Karpas-422 (cell line): ENCODE measurements around the gene CYB5A. TPM values are rescaled to one million over a fixed set of nuclear protein-coding genes. Genes with fewer than 3 reads are reported as not detected.
A peak's percentile ranks its signal among the peaks of the same experiment; 100 is the strongest.
"Not testable (repeated sequence)": the region's sequence is repeated elsewhere in the genome, so short reads cannot be mapped to it uniquely, and the experiment has no call there.

Source experiments
- DNase-seq: peaks from one replicate; pipeline ENCODE4 v3.0.0-alpha.2; 2015
- H2AFZ ChIP-seq: fragments of 200-600 bp; sonication (generic); 2 replicates; pipeline ENCODE4 v1.6.1; 2014; ENCODE audit warnings: antibody characterized with exemption, low read length, mixed read lengths
- H3K27ac ChIP-seq: fragments of 200-600 bp; sonication (generic); 2 replicates; pipeline ENCODE4 v1.5.1; 2014; ENCODE audit warnings: mild to moderate bottlenecking, low read length, moderate library complexity
- H3K27me3 ChIP-seq: fragments of 200-600 bp; sonication (generic); 2 replicates; pipeline ENCODE4 v1.6.1; 2014; ENCODE audit warnings: low read length, mixed read lengths
- H3K36me3 ChIP-seq: fragments of 200-600 bp; sonication (generic); 2 replicates; pipeline ENCODE4 v1.6.1; 2014; ENCODE audit warnings: low read length, mixed read lengths; ENCODE audit not compliant: insufficient read depth
- H3K4me1 ChIP-seq: fragments of 200-600 bp; sonication (generic); 2 replicates; pipeline ENCODE4 v1.6.1; 2014; ENCODE audit warnings: mild to moderate bottlenecking, low read length, mixed read lengths
- H3K4me2 ChIP-seq: fragments of 200-600 bp; sonication (generic); 2 replicates; pipeline ENCODE4 v1.6.1; 2014; ENCODE audit warnings: low read length, low read depth, mild to moderate bottlenecking; ENCODE audit not compliant: poor library complexity, severe bottlenecking
- H3K4me3 ChIP-seq: fragments of 200-600 bp; sonication (generic); 2 replicates; pipeline ENCODE4 v1.5.1; 2014; ENCODE audit warnings: mild to moderate bottlenecking, antibody characterized with exemption, low read length, mixed read lengths
- H3K79me2 ChIP-seq: fragments of 200-600 bp; sonication (generic); 2 replicates; pipeline ENCODE4 v1.6.1; 2014; ENCODE audit warnings: mild to moderate bottlenecking, low read length, mixed read lengths
- H3K9ac ChIP-seq: fragments of 200-600 bp; sonication (generic); 2 replicates; pipeline ENCODE4 v1.6.0; 2014; ENCODE audit warnings: low read length
- H3K9me2 ChIP-seq: fragments of 200-600 bp; sonication (generic), shearing (Covaris generic); replicated peaks from 2 replicates; pipeline ENCODE4 v1.6.0; 2014; ENCODE audit warnings: mild to moderate bottlenecking, low read length, moderate library complexity; ENCODE audit not compliant: insufficient read depth
- H3K9me3 ChIP-seq: fragments of 300-700, 200-600 bp; sonication (generic); 2 replicates; pipeline ENCODE4 v1.6.1; 2014; ENCODE audit warnings: low read length, mixed read lengths
- H4K20me1 ChIP-seq: fragments of 200-600 bp; sonication (generic); 2 replicates; pipeline ENCODE4 v1.6.1; 2014; ENCODE audit warnings: mild to moderate bottlenecking, antibody characterized with exemption, low read length, low read depth; ENCODE audit not compliant: insufficient read depth
- total RNA-seq: library from RNA; depleted of rRNA; stranded (reverse); fragments of >200 nt; shearing (Covaris generic); gene quantifications from 2 replicates; pipeline ENCODE4 v1.2.3, GENCODE V29; 2014; ENCODE audit warnings: low replicate concordance

Gene CYB5A
- total RNA-seq, 1 experiment from 2014 or later, result 50.9 TPM

GRCh38 chr18:74311000-74311399 is 19.2 kb upstream of the CYB5A start:
- H3K79me2 ChIP-seq, result no peaks in the 10 kb centered on the region
- no peak overlapping the region for H2AFZ ChIP-seq
- no peaks in the 10 kb centered on the region for H3K9me3 ChIP-seq
- H3K27me3 ChIP-seq, result no peaks in the 10 kb centered on the region
- no peak overlapping the region for H3K9ac ChIP-seq
- no peaks in the 10 kb centered on the region for H3K4me1 ChIP-seq
- H3K36me3 ChIP-seq, result no peaks in the 10 kb centered on the region
- no peaks in the 10 kb centered on the region for H4K20me1 ChIP-seq
- no peak for DNase-seq
- H3K9me2 ChIP-seq, result no peaks in the 10 kb centered on the region
- no peak overlapping the region for H3K27ac ChIP-seq
- no peak overlapping the region for H3K4me3 ChIP-seq
- no peak overlapping the region for H3K4me2 ChIP-seq

GRCh38 chr18:74310411-74310810 is 18.6 kb upstream of the CYB5A start:
- Histone ChIP-seq H3K4me3 (no peak overlapping the region), H3K27ac (no peak overlapping the region), H2AFZ (no peak overlapping the region), H3K4me1 (no peaks in the 10 kb centered on the region), H3K36me3 (no peaks in the 10 kb centered on the region), H3K9me3 (no peaks in the 10 kb centered on the region), H3K9ac (no peak overlapping the region), H4K20me1 (no peaks in the 10 kb centered on the region), H3K79me2 (no peaks in the 10 kb centered on the region), H3K4me2 (no peak overlapping the region), H3K9me2 (no peaks in the 10 kb centered on the region), H3K27me3 (no peaks in the 10 kb centered on the region; the same call in 1 of the 2 replicates)
- peak; percentile 78 for DNase-seq

- Histone ChIP-seq H3K27ac (no peak overlapping the region), H3K4me1 (no peaks in the 10 kb centered on the region), H3K4me2 (no peak overlapping the region), H3K9ac (no peak overlapping the region), H3K27me3 (no peaks in the 10 kb centered on the region; the same call in 1 of the 2 replicates), H3K4me3 (no peak overlapping the region), H3K9me3 (no peaks in the 10 kb centered on the region), H2AFZ (no peak overlapping the region), H3K79me2 (no peaks in the 10 kb centered on the region), H3K36me3 (no peaks in the 10 kb centered on the region), H4K20me1 (no peaks in the 10 kb centered on the region), H3K9me2 (no peaks in the 10 kb centered on the region)
- no peak for DNase-seq
Measured at GRCh38 chr18:74303936-74304335, 12.2 kb upstream of the CYB5A start.

GRCh38 chr18:74303306-74303705 is 11.5 kb upstream of the CYB5A start:
- no peak for DNase-seq
- Histone ChIP-seq H4K20me1 (no peaks in the 10 kb centered on the region), H3K4me2 (no peak overlapping the region), H3K9me2 (no peaks in the 10 kb centered on the region), H3K36me3 (no peaks in the 10 kb centered on the region), H3K79me2 (no peaks in the 10 kb centered on the region), H2AFZ (no peak overlapping the region), H3K27ac (no peak overlapping the region), H3K4me3 (no peak overlapping the region), H3K4me1 (no peaks in the 10 kb centered on the region), H3K9me3 (no peaks in the 10 kb centered on the region), H3K27me3 (no peaks in the 10 kb centered on the region; the same call in 1 of the 2 replicates), H3K9ac (no peak overlapping the region)

- H3K4me2 ChIP-seq, result no peak overlapping the region
- H3K9ac ChIP-seq, result no peak overlapping the region
- no peaks in the 10 kb centered on the region for H3K79me2 ChIP-seq
- H3K27ac ChIP-seq, result no peak overlapping the region
- no peaks in the 10 kb centered on the region for H3K9me2 ChIP-seq
- H3K27me3 ChIP-seq, result no peaks in the 10 kb centered on the region
- no peak for DNase-seq
- H3K4me1 ChIP-seq, result no peaks in the 10 kb centered on the region
- H3K36me3 ChIP-seq, result no peaks in the 10 kb centered on the region
- H2AFZ ChIP-seq, result no peak overlapping the region
- H3K4me3 ChIP-seq, result no peak overlapping the region
- H4K20me1 ChIP-seq, result no peaks in the 10 kb centered on the region
- H3K9me3 ChIP-seq, result no peaks in the 10 kb centered on the region
Measured at GRCh38 chr18:74299746-74300145, 8.0 kb upstream of the CYB5A start.

- H2AFZ ChIP-seq, result no peak overlapping the region
- no peaks in the 10 kb centered on the region for H3K9me3 ChIP-seq
- H3K4me1 ChIP-seq, result no peaks in the 10 kb centered on the region
- H3K27ac ChIP-seq, result no peak overlapping the region
- H3K4me2 ChIP-seq, result no peak overlapping the region
- H4K20me1 ChIP-seq, result no peaks in the 10 kb centered on the region
- no peaks in the 10 kb centered on the region for H3K79me2 ChIP-seq
- no peaks in the 10 kb centered on the region for H3K9me2 ChIP-seq
- H3K36me3 ChIP-seq, result no peaks in the 10 kb centered on the region
- H3K27me3 ChIP-seq, result no peaks in the 10 kb centered on the region
- no peak overlapping the region for H3K9ac ChIP-seq
- no peak overlapping the region for H3K4me3 ChIP-seq
- DNase-seq, result no peak
Measured at GRCh38 chr18:74299162-74299561, 7.4 kb upstream of the CYB5A start.

- no peaks in the 10 kb centered on the region for H3K9me3 ChIP-seq
- no peak for DNase-seq
- H3K27ac ChIP-seq, result no peak overlapping the region
- 0 out of 2 replicates have a peak, but pooled peaks cover 3% of the 10 kb centered on the region for H3K79me2 ChIP-seq
- H3K9me2 ChIP-seq, result no peaks in the 10 kb centered on the region
- no peak overlapping the region for H2AFZ ChIP-seq
- no peak overlapping the region for H3K9ac ChIP-seq
- no peaks in the 10 kb centered on the region for H4K20me1 ChIP-seq
- H3K36me3 ChIP-seq, result no peaks in the 10 kb centered on the region
- no peaks in the 10 kb centered on the region for H3K27me3 ChIP-seq
- H3K4me2 ChIP-seq, result no peak overlapping the region
- peaks cover 16% of the 10 kb centered on the region for H3K4me1 ChIP-seq
- no peak overlapping the region for H3K4me3 ChIP-seq
Measured at GRCh38 chr18:74294526-74294925, 2.8 kb upstream of the CYB5A start.

GRCh38 chr18:74292982-74293381 is 1.2 kb upstream of the CYB5A start:
- not testable (repeated sequence) for H3K9me2 ChIP-seq, H3K79me2 ChIP-seq, DNase-seq, H3K9ac ChIP-seq, H3K36me3 ChIP-seq, H3K4me3 ChIP-seq, H3K27me3 ChIP-seq, H3K27ac ChIP-seq, H4K20me1 ChIP-seq, H3K9me3 ChIP-seq
- peak overlapping the region; percentile 84 for H3K4me2 ChIP-seq
- H2AFZ ChIP-seq, result peak overlapping the region; percentile 66; the same call in 1 of the 2 replicates
- H3K4me1 ChIP-seq, result peaks cover 16% of the 10 kb centered on the region

- no peaks in the 10 kb centered on the region for H4K20me1 ChIP-seq
- no peaks in the 10 kb centered on the region for H3K9me3 ChIP-seq
- peak overlapping the region; percentile 76 for H3K9ac ChIP-seq
- no peaks in the 10 kb centered on the region for H3K36me3 ChIP-seq
- peak overlapping the region; percentile 84 for H3K4me2 ChIP-seq
- no peak overlapping the region for H3K27ac ChIP-seq
- H3K79me2 ChIP-seq, result 0 out of 2 replicates have a peak, but pooled peaks cover 3% of the 10 kb centered on the region
- H3K4me3 ChIP-seq, result peak overlapping the region; percentile 87
- H3K27me3 ChIP-seq, result no peaks in the 10 kb centered on the region
- H3K9me2 ChIP-seq, result no peaks in the 10 kb centered on the region
- H2AFZ ChIP-seq, result peak overlapping the region; percentile 66
- peaks cover 16% of the 10 kb centered on the region for H3K4me1 ChIP-seq
- DNase-seq, result no peak
Measured at GRCh38 chr18:74292541-74292858, 737 bp upstream of the CYB5A start.
